ENCODE data around the gene PNMA8A.
"Not testable (repeated sequence)": the region's sequence is repeated elsewhere in the genome, so short reads cannot be mapped to it uniquely, and the experiment has no call there.

DNA sequence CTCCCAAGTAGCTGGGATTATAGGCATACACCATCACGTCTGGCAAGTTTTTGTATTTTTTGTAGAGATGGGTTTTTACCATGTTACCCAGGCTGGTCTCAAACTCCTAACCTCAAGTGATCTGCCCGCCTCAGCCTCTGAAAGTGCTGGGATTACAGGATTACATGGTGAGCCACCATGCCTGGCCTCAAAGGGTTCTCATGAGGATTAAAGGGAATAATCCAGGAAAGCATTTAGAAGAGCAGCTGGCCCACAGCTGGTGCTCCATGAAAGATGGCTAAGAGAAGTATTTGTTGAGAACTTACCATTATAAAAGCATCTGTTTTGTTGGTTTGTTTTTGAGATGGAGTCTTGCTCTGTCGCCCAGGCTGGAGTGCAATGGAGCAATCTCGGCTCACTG is 25.5 kb upstream of the PNMA8A start:
- not testable (repeated sequence) for TF ChIP-seq CTCF (conservative IDR thresholded peaks at IDR 0.05 in 1 of 2, IDR thresholded peaks at IDR 0.05 in 1 of 2; ENCODE audit: extremely low read depth in 1 of 2, insufficient read depth in 1 of 2, low read depth in 1 of 2, low read length in 2 of 2); EZH2 (IDR thresholded peaks at IDR 0.05; ENCODE audit: borderline replicate concordance, low read length)

Data from mammary epithelial cell (primary cell).